ENCODE results near the gene FOXI1. TPM values are rescaled to one million over a fixed set of nuclear protein-coding genes. Genes with fewer than 3 reads are reported as not detected.

Gene FOXI1
- total and polyA plus RNA-seq, 2 experiments from 2014 or later = not detected

DNA sequence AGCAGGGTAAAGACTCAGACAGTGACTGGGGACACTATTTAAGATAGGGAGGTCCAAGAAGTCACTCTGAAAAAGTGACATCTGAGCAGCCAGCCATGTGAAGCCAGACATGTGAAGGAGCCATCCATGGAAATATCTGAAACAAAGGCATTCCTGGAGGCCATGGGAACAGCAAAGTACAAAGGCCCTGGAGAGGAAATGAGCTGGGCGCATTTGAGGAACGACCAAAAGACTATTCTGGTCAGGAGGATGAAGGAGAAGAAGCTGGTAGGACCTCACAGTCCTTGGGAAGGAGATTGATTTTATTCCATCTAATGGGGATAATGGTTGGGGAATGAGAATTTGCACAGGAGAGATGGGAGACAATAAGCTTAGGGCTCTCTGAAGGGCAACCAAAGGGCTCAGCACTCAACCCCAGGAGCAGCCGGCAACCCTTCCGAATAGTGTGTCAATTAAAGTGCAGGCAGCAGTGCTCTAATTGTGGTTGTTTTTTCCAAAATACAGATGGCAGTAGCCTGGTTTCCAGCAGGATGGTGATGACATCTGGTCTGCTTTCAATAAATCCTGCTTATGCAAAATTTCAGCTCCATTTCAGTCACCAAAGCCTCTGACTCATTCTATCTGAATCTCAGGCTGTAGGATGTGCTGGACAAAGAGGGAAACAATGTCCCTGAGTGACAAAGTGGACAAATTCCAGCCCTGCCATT is 26.7 kb downstream of the FOXI1 start:
- no peak for TF ChIP-seq CTCF (IDR thresholded peaks at IDR 0.05; ENCODE audit: poor library complexity)
- no peak for TF ChIP-seq EZH2 (IDR thresholded peaks at IDR 0.05; ENCODE audit: borderline replicate concordance)
- TF ChIP-seq EZH2phosphoT487 (IDR thresholded peaks at IDR 0.05; ENCODE audit: low read depth, severe bottlenecking, unreplicated experiment) = no peak
- no peaks in the 10 kb centered on the region for H3K4me1 ChIP-seq (ENCODE audit: insufficient read depth)
- H3K27me3 ChIP-seq = no peaks in the 10 kb centered on the region
- H3K79me2 ChIP-seq = no peaks in the 10 kb centered on the region
- H3K27ac ChIP-seq = no peak overlapping the region
- no peak overlapping the region for H3K4me2 ChIP-seq
- no peak overlapping the region for H2AFZ ChIP-seq
- no peak for DNase-seq (ENCODE audit: low spot score)
- 60% methylated on average over 4 of the region's 4 CpGs for whole genome bisulfite sequencing (ENCODE audit: low lambda C conversion rate, missing lambda C conversion rate)
- no peak overlapping the region for H3K4me3 ChIP-seq
- H4K20me1 ChIP-seq (ENCODE audit: insufficient read depth, poor library complexity, severe bottlenecking) = no peaks in the 10 kb centered on the region
- H3K9me3 ChIP-seq (ENCODE audit: low read depth) = no peaks in the 10 kb centered on the region
- H3K36me3 ChIP-seq (replicated peaks; ENCODE audit: insufficient read depth, low read depth) = no peaks in the 10 kb centered on the region
- no peaks in the 10 kb centered on the region for H3K9me2 ChIP-seq (replicated peaks; ENCODE audit: insufficient read depth)

- Histone ChIP-seq H2AFZ (no peak overlapping the region), H3K9me3 (ENCODE audit: low read depth) (no peaks in the 10 kb centered on the region), H3K4me2 (no peak overlapping the region), H3K27ac (no peak overlapping the region), H3K27me3 (no peaks in the 10 kb centered on the region), H3K9me2 (replicated peaks; ENCODE audit: insufficient read depth) (no peaks in the 10 kb centered on the region), H3K4me1 (ENCODE audit: insufficient read depth) (no peaks in the 10 kb centered on the region), H4K20me1 (ENCODE audit: insufficient read depth, poor library complexity, severe bottlenecking) (no peaks in the 10 kb centered on the region), H3K36me3 (replicated peaks; ENCODE audit: insufficient read depth, low read depth) (no peaks in the 10 kb centered on the region), H3K79me2 (no peaks in the 10 kb centered on the region), H3K4me3 (no peak overlapping the region)
- no peak for DNase-seq (ENCODE audit: low spot score)
- WGBS (ENCODE audit: low lambda C conversion rate, missing lambda C conversion rate) = 53% methylated on average over 3 of the region's 3 CpGs
- TF ChIP-seq EZH2phosphoT487 (IDR thresholded peaks at IDR 0.05; ENCODE audit: low read depth, severe bottlenecking, unreplicated experiment) (no peak), CTCF (IDR thresholded peaks at IDR 0.05; ENCODE audit: poor library complexity) (no peak), EZH2 (IDR thresholded peaks at IDR 0.05; ENCODE audit: borderline replicate concordance) (no peak)
These were observed 27.3 kb downstream of the FOXI1 start for GRCh38 chr5:170132976-170133448.

- H4K20me1 ChIP-seq (ENCODE audit: insufficient read depth, poor library complexity, severe bottlenecking) = no peaks in the 10 kb centered on the region
- no peaks in the 10 kb centered on the region for H3K4me1 ChIP-seq (ENCODE audit: insufficient read depth)
- no peak overlapping the region for H3K4me2 ChIP-seq
- H3K27me3 ChIP-seq = no peaks in the 10 kb centered on the region
- no peak overlapping the region for H3K27ac ChIP-seq
- H2AFZ ChIP-seq = no peak overlapping the region
- H3K4me3 ChIP-seq = no peak overlapping the region
- no peaks in the 10 kb centered on the region for H3K9me3 ChIP-seq (ENCODE audit: low read depth)
- 76% methylated on average over 4 of the region's 4 CpGs for WGBS (ENCODE audit: low lambda C conversion rate, missing lambda C conversion rate)
- no peaks in the 10 kb centered on the region for H3K79me2 ChIP-seq
- no peak for DNase-seq (ENCODE audit: low spot score)
- TF ChIP-seq EZH2phosphoT487 (IDR thresholded peaks at IDR 0.05; ENCODE audit: low read depth, severe bottlenecking, unreplicated experiment) = no peak
- no peak for TF ChIP-seq CTCF (IDR thresholded peaks at IDR 0.05; ENCODE audit: poor library complexity)
- no peak for TF ChIP-seq EZH2 (IDR thresholded peaks at IDR 0.05; ENCODE audit: borderline replicate concordance)
- no peaks in the 10 kb centered on the region for H3K36me3 ChIP-seq (replicated peaks; ENCODE audit: insufficient read depth, low read depth)
- no peaks in the 10 kb centered on the region for H3K9me2 ChIP-seq (replicated peaks; ENCODE audit: insufficient read depth)
These were observed 30.2 kb downstream of the FOXI1 start for GRCh38 chr5:170135796-170136490.

All from hepatocyte (in vitro differentiated cells).